Fibroblast of peridontal ligament (primary cell): ENCODE results near the gene VPS39.

Experiments
- DNase-seq: peaks from one replicate; pipeline ENCODE4 v3.0.0-alpha.2; 2010; ENCODE audit errors: extremely low read depth

Gene VPS39

DNA sequence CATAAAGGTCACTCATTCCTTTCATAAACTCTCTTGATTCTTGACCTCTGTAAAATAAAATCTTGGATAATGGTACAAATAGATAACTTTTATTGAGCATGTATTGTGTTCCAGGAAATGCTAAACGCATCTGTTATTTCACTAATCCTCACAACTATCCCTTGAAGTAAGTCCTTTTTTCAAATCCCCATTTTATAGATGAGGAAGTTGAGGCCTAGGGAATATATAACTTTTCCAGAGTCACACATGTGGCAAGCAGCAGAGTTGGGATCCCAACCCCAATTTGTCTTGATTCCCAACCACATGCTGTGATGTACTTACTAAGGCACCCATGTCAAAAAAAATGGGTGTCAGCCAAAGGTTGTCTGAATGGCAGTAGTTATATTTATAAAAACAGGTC is 6.3 kb downstream of the VPS39 start:
- no peak for DNase-seq

DNA sequence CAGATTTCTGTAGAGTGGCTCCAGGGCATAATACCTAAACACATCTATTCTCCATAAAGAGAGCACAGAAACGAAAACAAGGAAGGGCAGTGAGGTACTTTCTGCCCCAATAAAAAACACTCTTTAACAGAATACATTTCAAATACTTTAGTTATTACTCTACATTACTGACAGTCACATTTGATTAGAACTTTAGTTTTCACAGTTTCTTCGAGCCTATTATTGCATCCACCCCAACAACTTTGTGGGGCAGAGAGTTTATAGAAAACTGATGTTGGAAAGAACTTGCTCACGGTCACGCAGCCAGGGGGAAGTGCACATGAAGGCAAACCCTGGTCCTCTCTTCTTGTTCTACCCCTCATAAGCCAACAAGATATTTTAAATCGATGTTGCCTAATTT is 9.0 kb downstream of the VPS39 start:
- DNase-seq, result no peak

DNA sequence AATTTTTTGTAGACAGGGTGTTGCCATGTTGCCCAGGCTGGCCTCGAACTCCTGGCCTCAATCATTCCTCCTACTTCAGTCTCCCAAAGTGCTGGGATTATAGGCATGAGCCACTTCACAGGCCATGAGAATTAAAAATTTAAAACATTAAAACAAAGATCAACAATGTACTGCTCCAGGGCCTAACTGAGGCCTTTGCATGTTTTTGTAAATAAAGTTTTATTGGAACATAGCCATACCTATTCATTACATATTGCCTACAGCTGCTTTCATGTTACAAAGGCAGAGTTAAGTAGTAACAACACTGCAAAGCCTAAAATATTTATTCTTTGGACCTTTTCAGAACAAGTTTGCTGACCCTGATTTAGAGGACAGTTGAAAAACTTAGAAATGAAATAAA is 9.6 kb downstream of the VPS39 start:
- DNase-seq, result no peak

DNA sequence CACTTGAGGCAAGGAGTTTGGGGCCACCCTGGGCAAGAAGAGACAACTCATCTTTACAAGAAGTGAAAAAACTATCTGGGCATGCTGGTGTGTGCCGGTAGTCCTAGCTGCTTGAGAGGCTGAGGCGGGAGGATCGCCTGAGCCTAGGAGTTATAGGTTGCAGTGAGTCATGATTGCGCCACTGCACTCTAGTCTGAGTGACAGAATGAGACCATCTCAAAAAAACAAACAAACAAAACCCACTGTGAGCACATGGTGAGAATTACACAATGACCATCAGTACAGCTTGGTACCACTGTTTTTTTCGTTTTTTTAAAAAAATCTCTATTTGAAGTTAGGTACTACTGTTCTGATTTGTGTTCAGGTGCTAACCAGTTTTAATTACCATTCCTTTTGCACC is 13.6 kb downstream of the VPS39 start:
- peak; percentile 12 for DNase-seq

DNA sequence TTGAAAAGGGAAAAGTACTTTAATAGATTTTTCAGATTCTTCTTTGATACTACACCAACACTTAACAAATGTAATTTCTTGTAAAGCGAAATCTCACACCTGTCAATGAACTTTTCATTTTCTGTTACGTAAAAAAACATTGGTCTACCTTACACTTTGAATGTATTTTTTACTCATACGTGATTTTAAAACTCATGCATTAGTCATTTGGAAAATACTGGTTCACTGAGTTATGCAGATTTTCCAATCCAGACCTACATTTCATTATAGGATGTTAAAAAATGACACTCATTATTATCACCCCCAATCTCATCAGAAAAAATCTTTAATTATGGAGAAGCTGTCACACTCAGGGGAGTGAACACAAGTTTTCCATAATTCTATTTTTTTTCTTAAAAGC is 14.7 kb downstream of the VPS39 start:
- DNase-seq, result no peak

DNA sequence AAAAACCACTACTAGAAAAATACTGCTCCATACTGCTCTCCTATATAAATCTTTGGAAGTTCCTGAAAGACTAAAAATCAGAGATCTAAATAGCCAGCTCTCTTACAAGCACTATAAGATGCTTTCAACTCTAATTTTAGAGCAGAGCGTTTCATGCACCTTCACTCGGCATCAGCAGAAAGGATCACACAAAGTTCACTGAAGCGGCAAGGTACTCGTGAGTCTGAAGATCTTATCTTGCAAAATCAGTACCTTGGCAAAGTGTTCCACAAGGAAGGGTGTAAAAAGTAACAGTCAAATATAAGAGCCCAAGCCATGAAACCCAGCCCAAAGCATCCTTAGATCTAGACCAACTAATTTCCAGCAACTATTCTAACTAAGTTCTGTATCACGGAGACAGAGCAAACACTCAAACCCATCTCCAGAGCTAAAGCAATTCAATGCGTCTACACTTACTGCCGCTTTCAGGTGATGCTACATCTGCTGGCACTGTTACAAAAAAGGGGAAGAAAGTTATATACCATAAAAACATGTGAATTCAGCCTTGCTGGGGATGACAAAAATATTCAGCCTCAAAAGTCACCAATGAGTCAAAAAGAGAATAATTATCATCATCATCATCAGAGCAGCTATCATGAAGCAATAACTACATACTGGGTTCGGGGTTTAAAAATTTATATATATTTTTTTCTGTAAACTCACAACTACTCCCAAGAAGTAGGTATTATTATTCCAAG is 16.3 kb downstream of the VPS39 start:
- DNase-seq, result no peak

DNA sequence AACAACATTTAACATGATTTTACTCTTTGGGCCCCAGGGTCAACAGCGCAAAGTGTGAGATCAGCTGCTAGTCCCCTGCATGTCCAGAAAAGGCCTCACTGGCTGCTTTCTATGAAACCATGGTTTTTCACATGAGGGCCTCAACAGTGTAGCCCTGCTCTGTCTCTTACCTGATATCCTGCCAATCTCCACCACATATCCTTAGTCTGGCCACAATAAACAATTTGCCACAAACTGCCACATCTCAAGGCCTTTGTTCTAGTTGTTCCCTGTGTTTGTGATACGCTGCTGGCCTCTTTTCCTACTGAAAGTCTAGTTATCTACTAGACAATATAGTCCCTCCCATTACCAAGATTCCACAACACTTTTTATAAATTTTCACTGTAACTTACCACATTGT is 17.7 kb downstream of the VPS39 start:
- no peak for DNase-seq

DNA sequence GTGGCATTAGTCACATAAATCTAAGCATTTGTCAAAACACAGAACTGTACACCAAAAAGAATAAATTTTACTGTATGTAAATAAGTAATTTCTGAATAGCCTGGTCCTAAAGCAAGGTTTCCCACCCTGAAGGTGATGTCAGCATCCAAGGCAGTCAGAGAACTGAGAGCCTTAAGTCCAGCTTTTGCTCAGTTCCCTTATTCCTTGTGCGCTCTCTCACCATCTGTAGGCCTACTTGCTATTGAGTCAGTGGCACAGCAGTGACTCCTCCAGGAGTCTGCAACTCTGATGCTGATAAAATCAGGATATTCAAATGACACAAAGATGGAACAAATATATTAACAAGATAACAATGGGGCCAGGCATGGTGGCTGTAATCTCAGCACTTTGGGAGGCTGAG is 22.3 kb downstream of the VPS39 start:
- DNase-seq, result no peak

DNA sequence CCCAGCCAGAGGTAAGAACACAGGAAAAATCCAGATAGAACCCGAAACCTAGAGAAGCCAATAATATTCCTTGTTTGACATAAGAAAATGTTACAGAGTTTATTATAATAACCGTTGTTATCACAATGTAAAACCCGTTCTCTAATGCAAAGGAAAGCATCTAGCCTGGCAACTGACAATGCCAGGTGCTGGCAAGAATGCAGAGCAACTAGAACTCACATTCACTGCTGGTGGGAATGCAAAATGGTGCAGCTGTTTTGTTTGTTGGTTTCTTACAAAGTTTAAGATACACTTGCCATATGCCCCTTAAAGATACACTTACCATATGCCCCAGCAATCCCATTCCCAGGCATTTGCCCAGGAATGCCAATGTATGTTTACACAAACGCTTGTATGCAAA is 23.4 kb downstream of the VPS39 start:
- DNase-seq, result no peak

DNA sequence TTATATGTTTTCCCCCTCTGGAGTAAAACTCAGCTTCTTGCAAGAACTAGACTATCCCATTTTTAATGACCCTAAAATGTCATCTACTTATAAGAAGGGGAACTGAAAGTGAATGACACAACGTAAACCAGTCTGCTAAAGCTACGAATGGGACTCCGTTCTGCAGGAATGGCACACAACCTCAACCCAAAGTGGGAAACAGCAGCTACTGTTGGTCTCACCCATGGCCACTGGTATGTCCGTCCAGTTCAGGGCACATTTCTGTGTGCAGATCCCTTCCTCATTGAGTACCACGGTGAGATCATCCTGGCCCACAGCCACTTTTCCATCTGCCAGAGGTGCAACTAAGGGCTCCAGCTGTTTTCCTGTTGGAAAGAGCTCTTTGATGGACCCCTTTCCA is 23.8 kb downstream of the VPS39 start:
- DNase-seq, result no peak

DNA sequence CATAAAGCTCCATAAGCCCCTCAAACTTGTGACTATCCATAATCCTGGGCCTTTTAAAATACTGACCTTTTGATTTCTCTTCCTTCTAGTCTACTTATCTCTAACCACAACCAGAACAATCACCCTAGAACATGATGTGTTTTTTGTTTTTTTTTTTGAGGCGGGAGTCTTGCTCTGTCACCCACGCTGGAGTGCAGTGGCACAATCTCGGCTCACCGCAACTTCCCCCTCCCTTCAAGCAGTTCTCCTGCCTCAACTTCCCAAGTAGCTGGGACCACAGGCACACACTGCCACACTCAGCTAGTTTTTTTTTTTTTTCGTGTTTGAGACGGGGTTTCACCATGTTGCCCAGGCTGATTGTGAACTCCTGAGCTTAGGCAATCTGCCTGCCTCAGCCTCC is 25.1 kb downstream of the VPS39 start:
- no peak for DNase-seq

DNA sequence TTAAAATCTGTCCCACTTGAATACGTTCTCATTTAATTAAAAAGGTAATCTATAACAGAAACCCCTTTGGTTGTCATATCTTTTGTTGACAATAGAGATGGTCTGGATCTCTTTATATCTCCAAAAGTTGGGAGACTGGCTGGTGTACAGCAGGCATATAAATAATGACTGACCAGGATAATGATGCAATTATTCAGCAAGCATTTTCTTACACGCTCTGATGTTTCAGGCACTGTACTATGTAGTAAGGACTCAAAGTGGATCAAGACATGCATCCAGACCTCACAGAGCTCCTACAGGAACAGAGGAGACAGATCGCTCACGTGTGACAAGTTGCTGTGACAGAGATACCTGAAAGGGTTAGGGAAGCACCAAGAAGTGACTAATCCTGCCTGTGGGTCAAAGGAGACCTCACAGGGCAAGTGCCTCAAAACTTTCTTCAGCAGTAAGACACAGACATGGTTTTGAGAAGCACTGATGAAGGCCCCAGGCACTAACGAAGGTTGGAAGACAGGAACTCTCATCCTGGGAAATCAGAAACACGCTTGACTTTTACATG is 25.7 kb downstream of the VPS39 start:
- no peak for DNase-seq

DNA sequence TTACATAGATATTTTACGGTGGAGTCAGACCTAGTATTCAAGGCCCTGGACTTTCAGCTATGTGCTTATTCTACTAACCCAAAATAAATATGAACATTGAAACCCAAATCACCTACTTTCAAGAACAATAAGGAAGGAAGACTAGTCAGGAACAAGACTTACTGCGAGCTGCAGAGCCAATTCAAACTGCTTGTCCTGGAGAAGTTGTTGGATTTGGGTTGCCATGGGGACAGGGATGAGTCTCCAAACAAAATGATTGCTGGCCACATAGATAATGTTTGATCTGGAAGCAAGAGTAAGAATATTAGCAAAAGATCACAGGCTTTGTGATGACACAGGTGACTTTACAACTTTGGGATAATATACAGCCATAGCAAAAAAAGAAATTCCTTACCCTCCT is 30.0 kb downstream of the VPS39 start:
- no peak for DNase-seq

DNA sequence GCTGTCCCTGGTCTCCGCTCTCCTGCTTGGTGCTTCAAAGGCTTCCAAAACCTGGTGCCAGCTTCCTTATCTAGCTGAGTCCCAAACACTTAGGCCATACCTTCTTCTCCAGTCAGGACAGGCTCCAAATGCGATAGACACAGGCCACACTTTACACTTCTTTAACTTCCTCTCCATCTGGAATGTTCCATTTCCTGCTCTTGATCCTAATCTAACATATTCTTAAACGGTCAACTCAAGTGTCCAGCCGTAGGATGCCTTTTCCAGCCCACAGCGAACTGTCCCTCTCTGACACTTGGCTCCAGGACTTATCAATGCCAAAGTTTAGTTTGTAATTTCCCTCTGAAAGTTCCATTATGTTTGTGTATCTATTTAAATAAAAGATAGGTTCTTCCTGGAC is 32.4 kb downstream of the VPS39 start:
- DNase-seq, result no peak

DNA sequence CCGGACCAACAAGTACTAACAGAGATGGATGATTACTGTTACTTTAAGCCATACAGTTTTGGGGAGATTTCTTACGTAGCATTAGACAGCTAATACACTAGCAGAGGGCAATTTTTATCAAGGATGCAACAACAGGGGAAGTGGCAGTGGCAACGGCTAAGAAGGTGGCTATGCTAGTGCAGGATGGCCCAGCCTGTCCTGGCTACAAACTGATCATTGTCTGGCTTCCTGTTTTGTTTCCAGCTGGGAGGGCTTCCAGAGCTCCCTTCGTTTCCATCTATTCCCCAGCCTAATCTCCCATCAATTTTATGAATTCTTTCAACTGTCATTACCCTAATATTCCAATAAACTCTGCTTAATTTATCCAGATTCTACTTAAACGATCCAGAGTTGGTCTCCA is 35.6 kb downstream of the VPS39 start:
- no peak for DNase-seq

DNA sequence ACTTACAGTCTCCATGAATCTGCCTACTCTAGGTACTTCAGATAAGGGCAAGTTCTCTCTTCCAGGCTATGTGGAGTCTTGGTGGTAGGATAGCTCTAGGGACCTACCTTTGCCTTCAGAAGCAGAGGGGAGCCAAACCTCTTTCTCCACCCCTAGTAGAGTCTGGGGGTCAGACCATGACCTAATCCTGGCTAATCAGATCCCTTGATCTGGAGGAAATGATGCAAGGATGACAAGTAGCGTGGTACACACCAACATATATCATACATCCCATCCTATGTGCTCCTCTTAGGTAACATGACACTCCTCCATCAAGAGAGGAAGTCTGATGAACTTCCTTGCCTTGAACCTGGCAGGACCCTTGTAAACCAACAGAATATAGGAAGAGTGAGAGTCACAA is 36.3 kb downstream of the VPS39 start:
- no peak for DNase-seq

DNA sequence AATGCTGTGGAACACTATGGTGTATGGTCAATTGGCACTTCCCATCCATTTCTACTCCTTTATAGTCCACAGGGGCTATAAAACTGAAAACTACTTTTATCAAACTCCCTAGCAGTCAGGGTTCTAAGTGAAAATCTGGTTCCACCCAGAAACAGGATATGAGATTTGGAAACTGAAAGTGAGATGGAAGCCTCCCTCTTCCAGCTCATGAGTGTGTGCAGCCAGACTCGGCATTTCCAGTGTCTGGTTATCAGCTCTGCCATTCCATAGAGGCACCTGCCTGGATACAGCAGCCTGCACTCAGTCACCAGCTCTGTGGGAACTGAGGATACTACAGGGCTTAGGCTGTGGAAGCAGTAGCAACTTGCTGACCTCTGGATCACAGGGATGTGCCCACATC is 37.0 kb downstream of the VPS39 start:
- DNase-seq, result no peak

DNA sequence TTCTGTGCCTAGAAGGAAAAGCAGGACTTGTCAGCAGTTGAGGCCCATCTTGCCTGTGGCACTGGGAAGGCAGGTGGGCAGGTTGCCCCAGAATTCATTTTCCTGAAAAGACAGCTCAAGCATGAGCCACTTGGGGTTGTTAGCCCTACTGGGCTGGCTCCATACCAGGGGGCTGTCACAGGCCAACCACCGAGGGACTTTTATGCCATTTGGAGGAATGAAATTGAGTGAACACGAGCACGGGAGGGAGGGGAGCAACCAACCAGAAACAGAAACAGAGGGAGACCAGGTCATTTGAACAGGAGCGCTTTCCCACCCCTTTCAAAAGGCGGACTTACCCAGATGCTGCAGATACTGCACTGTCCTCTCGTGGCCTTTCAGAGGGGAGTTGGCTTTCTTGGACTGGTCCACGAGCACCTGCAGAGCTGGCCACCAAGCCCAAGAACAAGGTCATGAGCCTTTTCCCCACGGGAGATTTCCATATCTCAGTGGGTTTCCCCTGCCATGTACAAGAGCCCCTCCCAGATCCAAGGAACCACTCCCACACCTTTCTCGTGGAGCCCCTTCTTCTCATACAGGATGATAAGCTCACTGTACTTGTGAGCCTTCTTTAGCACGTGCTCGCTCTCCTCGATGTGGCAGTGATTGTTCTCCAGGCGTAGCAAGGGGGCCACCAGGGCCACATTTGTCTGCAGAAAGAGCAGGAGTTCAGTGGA is 41.7 kb downstream of the VPS39 start:
- DNase-seq, result no peak

DNA sequence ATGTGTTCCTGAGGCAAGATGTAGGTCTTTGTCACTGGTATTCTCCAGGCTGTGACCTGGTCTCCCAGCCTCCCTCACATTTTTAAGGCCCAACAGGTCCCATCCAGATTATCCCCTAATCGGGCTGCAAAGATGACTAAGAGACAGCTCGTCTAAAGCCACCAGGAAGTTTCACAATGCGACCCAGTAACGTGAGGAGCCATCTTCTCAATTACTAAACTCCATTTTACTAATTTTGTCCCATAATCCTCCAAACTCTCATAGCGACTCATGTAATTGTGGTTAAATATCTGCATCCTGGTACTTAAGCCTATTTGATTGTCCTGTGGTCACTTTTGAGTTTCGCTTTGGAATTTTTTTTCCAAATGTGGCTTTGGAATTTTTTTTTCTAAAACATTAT is 43.0 kb downstream of the VPS39 start:
- no peak for DNase-seq

DNA sequence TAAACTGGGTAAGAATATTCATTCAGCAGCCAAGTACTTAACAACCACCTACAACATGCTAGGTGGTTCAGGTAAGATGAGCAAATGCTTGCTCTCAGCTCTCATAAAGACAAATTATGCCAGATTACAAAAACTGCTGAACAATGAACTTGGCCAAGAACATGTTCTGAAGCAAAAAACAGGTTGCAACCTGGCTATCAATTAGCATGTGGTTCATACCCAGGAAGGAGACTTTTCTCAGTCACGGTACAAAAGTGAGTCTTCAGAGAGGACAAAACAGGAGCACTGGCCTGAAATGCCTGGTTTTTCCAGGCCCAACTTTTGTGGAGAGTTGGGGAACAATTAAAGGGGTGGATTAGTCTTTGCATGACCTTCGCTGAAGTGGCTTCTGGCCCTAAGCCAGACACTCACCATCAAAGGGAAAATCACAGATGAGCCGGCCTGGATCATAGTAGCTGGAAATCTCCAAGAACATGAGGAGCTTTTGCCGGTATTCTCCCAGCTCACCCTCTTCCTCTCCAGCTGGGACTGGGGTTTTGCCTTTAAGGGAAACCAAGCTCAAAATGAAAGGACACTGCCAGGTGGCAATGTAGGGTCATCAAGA is 44.1 kb downstream of the VPS39 start:
- DNase-seq, result no peak

DNA sequence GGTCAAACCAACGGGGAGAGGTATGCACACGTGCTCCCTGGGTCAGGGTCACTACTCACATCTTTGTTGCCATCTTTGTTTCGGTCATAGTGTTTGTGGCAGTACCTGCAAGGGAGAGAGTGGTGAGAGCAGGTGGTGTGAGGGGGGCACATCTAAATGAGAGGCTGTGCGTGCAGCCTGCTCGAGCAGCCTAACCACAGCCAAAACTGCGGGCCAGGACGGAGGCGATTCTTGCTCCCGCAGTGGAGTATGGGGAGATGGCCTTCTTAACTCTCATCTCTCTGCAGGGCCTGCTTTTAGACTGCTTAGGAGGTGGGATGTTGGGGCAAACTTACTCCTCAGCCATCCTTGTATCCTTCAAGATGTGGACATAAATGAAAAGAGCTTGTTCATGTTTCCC is 44.8 kb downstream of the VPS39 start:
- DNase-seq, result no peak

DNA sequence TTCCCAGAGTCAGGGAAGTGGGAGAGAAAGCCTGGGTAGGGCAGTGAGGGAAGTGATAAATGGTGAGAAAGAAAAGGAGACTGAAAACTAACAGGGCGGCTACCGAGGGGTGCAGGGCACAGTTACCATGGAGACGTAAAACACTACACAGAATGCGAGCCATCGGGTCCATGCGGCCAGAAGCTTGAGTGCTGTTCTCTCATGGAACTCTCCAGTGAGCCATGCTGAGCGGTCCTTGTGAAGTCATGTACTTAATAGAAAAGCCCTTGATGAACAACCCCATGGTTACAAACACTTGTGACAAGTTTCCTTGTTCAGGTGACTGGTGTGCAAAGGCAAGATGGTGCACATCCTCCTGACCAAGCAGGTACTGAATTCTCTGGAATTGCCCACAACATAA is 48.0 kb downstream of the VPS39 start:
- DNase-seq, result no peak

DNA sequence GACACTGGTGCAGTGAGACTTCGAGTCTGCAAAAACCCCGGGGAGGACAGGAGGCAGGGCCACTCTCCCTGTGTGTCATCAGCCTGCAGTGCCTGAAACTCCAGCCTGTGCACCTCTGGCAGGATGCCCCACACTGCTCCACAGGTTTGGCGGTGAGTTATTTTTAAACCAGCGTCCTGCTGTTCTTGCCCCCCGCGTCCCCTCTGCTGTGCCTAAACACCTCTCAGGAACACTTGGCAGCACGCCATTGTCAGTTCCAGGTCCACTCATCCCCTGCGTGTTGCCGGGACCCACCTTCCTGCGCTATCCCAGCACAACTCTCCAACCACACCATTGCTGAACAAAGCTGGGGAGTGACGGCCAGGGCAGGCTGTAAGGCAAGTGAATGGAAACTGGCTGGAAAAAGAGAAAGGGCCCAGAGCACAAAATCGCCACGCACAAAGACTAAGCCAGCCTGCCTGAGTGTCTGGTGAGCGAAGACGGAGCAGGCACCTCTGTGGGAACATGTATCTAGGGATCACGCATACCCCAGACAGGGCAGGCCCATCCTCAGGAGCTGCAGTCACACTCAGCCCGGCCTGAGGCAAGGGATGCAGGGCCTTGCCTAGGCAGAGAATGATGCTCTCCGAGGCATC is 48.6 kb downstream of the VPS39 start:
- no peak for DNase-seq
